WTC11 (cell line): ENCODE measurements around the gene USF1.

Experiments
- ATF3 ChIP-seq: sonication (generic); formaldehyde crosslinking; conservative IDR thresholded peaks from 2 replicates; pipeline ENCODE4 v1.8.1; 2022; ENCODE audit warnings: mild to moderate bottlenecking, missing genetic modification reagents
- CTCF ChIP-seq: fragments of 200-600 bp; IDR thresholded peaks from 2 replicates; pipeline ENCODE4 v1.8.0; 2022; ENCODE audit warnings: antibody characterized with exemption
- MAX ChIP-seq: sonication (generic); formaldehyde crosslinking; IDR thresholded peaks from 2 replicates; pipeline ENCODE4 v1.8.0; 2022; ENCODE audit warnings: mild to moderate bottlenecking, missing genetic modification reagents
- ZNF121 ChIP-seq: sonication (generic); formaldehyde crosslinking; IDR thresholded peaks from 2 replicates; pipeline ENCODE4 v1.8.0; 2023; ENCODE audit warnings: missing genetic modification reagents

DNA sequence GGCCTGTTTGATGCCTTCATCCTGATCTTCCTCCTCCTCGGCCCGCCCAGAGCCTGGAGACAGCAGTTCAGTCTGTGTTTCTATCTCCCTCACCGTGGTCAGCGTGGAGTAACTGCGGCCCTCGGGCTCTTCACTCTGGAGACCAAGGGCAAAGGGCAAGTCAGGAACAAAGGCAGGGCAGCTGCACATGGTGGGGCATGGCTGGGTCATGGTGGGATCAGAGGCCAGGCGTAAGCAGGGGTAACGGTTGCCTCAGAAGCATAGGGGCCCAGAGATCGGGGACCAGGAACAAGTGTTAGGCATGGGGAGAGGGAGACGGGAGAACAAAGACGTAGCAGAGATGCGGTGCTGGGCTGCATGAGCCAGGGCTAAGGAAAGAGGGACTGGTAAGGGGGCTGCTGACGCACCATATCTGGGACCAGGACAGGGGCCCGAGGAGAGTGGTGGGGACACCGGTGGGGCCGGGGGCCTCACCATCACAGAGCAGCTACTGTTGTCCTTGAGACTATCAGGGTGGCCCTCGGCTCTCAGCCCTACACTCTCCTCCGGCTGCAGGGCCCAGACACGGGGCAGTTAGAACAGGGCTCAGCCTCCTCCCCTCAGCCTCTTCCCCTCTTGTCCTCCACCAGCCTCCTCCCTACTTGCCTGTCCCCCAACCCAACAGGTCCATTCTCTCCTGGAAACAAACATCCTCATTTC lies 27.1 kb upstream of the USF1 start:
- TF ChIP-seq ZNF121 = no peak
- no peak for TF ChIP-seq MAX (CRISPR knock-in tag)
- no peak for TF ChIP-seq ATF3 (CRISPR knock-in tag)
- no peak for TF ChIP-seq CTCF
